C4-2B (cell line): ENCODE measurements around the gene NBAS.

ENCODE experiments used
- H3K27ac ChIP-seq: fragments of 450-650 bp; 2 replicates; pipeline ENCODE4 v1.5.1; 2017
- ZFX ChIP-seq: fragments of 450-650 bp; IDR thresholded peaks from 2 replicates; pipeline ENCODE4 v1.6.1; 2017
- TF ChIP-seq, protein P1 (sequence below): fragments of 450-650 bp; conservative IDR thresholded peaks from 2 replicates; pipeline ENCODE4 v1.5.1; 2017; ENCODE audit warnings: mild to moderate bottlenecking

Gene NBAS

DNA sequence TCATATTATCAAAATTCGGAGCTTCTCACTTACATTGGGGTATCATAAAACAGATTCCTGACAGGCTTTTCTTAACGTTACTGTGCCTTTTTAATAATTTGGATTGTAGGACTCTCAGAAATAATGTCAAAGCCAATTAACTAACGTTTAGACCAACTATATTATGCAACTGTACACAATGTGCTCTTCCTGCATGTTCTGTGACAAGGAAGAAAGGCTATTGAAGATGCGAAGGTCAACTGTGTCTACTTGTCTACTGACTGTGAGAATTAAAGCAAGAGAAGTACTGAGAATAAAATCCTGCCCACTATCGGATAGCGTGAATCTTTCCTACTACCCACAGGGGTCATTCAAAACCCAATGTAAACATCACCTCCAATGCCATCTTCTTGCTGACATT is 393.0 kb downstream of the NBAS start:
- TF ChIP-seq, protein P1, sequence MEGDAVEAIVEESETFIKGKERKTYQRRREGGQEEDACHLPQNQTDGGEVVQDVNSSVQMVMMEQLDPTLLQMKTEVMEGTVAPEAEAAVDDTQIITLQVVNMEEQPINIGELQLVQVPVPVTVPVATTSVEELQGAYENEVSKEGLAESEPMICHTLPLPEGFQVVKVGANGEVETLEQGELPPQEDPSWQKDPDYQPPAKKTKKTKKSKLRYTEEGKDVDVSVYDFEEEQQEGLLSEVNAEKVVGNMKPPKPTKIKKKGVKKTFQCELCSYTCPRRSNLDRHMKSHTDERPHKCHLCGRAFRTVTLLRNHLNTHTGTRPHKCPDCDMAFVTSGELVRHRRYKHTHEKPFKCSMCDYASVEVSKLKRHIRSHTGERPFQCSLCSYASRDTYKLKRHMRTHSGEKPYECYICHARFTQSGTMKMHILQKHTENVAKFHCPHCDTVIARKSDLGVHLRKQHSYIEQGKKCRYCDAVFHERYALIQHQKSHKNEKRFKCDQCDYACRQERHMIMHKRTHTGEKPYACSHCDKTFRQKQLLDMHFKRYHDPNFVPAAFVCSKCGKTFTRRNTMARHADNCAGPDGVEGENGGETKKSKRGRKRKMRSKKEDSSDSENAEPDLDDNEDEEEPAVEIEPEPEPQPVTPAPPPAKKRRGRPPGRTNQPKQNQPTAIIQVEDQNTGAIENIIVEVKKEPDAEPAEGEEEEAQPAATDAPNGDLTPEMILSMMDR, result no peak
- TF ChIP-seq ZFX, result no peak
- no peak overlapping the region for H3K27ac ChIP-seq

- no peak overlapping the region for H3K27ac ChIP-seq
- TF ChIP-seq ZFX, result no peak
- TF ChIP-seq, protein P1, result no peak
Observed at GRCh38 chr2:15166878-15167277, 394.3 kb downstream of the NBAS start.

DNA sequence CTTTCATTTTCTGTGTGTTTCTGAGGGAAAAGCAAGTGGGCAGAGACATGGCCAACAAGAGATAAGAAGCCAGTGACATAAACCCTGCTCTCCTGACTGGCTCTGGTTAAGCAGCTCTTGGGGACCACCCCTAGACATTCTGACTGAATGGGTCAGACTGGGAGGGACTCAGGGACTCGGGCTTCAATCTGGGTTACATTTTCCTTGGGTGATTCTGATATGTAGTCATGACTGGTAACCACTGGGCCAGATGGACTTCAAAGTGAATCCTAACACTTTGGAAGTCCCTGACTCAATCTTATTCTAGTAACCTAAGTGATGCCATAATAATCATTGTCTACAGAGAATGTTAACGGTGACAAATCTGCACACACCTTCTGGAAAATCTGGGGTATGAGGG is 397.8 kb downstream of the NBAS start:
- H3K27ac ChIP-seq, result no peak overlapping the region
- no peak for TF ChIP-seq ZFX
- TF ChIP-seq, protein P1, result no peak

DNA sequence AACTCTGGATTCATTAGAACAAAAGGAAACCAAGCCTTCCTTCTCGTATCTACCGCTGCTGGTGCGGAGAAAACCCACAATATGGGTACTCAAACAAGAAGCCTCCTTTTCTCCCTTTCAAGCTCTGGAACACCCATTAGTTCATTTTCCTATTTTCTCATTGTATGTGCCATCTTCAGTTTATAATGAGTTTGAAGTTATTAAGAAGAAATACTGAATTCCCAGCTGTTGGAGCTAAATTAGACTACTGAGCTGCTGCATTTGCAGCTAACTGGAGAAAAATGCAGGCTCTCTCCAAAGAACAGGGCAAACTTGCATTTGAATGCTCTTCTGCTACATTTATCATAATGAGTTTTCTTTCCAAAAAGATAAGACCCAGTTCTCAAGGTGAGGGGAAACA is 398.5 kb downstream of the NBAS start:
- no peak overlapping the region for H3K27ac ChIP-seq
- TF ChIP-seq, protein P1, result no peak
- TF ChIP-seq ZFX, result no peak

- H3K27ac ChIP-seq, result no peak overlapping the region
- TF ChIP-seq, protein P1, result no peak
- no peak for TF ChIP-seq ZFX
Observed at GRCh38 chr2:15160201-15160991, 400.7 kb downstream of the NBAS start.

GRCh38 chr2:15159751-15160177 is 401.4 kb downstream of the NBAS start:
- H3K27ac ChIP-seq, result no peak overlapping the region
- TF ChIP-seq, protein P1, result peak; percentile 71
- TF ChIP-seq ZFX, result no peak

DNA sequence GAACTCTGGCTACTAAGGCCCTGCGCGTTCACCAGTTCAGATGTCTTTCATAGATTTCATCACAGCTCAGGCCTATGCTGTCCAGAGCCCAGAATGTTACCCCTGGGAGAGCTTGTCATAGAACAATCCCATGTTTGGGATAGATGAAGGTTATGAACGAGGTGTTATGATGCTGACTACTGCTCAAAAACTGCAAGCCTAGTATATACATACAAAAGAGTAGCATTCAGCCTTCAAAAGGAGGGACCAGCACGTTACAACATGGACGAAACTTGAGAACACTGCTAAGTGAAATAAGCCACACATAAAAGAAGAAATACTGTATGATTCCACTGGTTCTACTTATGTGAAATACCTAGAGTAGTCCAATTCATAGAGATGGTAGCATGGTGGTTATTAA is 401.9 kb downstream of the NBAS start:
- no peak overlapping the region for H3K27ac ChIP-seq
- no peak for TF ChIP-seq ZFX
- TF ChIP-seq, protein P1, result no peak
